ENCODE data around the gene ABI3BP.

DNA sequence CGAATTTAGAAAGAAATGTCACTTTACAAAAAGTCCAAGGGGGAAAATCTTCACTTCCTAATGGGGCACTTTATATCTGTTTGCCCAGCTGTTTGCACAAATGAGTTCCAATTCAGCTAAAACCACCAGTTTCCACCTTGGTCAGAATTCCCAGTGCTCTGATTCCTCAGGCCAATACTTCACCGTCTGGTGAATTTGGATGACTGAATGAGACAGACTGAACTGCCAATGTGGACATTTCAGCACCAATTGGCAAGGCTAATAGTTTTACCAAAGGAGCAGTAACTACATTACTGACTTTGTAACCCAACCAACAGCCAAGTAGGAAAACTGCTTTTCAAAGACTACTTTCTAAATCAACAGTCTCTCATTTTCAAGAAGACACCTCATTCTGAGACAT, 51.8 kb downstream of the ABI3BP start:
- TF ChIP-seq EZH2 (optimal IDR thresholded peaks at IDR 0.05; ENCODE audit: low read depth, low read length) = no peak
- TF ChIP-seq, protein P1, sequence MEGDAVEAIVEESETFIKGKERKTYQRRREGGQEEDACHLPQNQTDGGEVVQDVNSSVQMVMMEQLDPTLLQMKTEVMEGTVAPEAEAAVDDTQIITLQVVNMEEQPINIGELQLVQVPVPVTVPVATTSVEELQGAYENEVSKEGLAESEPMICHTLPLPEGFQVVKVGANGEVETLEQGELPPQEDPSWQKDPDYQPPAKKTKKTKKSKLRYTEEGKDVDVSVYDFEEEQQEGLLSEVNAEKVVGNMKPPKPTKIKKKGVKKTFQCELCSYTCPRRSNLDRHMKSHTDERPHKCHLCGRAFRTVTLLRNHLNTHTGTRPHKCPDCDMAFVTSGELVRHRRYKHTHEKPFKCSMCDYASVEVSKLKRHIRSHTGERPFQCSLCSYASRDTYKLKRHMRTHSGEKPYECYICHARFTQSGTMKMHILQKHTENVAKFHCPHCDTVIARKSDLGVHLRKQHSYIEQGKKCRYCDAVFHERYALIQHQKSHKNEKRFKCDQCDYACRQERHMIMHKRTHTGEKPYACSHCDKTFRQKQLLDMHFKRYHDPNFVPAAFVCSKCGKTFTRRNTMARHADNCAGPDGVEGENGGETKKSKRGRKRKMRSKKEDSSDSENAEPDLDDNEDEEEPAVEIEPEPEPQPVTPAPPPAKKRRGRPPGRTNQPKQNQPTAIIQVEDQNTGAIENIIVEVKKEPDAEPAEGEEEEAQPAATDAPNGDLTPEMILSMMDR (IDR thresholded peaks at IDR 0.05; ENCODE audit: low read length) = no peak

Measured in MM.1S (cell line).